Measurements from ENCODE around the gene ZDHHC5.

Gene ZDHHC5

GRCh38 chr11:57667736-57668433 lies at the start of gene ZDHHC5:
ZDHHC5 (plus strand) TSS chr11:57668114; CDS start chr11:57673091, 4,977 bp downstream.
- peak; percentile 99 for DNase-seq

DNA sequence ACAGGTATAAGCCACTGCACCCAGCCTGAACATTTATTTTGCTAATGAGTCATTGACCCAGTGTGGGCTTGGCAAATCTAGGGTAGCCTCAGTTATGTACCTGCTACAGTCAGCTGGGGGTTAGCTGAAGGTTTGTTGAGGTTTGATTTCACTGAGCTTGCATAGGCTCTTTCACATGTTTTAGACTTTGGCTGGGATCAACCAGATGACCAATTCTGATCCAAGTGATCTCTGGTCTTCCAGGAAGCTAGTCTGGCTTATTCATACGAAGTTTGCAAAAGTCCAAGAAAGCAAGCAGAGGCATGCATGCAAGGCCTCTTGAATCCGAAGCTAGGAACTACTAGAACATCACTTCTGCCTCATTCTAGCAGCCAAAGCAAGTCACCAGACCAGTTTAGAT lies 49.5 kb upstream of the ZDHHC5 start:
- no peak for DNase-seq

GRCh38 chr11:57619331-57619730 lies 48.6 kb upstream of the ZDHHC5 start:
- DNase-seq, result no peak

DNA sequence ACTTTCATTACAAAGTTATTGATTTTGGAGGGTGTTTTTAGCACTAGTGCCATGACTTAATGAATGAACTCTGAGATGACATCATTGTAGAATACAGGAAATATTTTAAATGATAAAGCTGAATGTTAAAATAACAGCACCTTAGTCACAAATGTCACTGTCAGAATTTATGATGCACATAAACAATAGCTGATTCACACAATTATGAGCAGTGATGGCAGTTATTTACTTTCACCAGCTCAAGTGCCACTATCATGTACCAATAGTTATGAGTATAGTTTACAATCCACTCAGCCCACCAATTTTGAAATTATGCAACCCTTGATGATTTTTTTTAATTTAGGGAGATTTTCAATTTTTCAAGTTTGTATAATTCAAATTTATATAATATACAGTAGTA lies 47.4 kb upstream of the ZDHHC5 start:
- DNase-seq, result no peak

DNA sequence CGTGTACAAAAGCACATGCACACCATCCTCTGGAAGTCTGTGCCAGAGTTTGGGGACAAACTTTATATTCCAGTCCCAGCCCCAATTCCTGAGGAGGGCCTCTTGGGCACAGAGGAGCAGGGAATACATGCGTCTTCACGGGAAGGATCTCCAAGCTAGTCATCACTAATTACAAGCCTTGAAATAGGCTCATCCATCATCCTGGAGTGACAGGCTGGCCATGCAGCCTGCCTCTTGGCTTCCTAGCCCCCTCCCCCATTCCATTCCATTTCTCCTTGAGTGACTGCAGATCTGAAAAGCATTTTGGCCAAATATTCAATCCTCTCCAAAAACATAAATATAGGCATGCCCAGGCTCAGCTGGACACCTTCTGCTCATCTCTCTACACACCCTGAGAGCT lies 45.7 kb upstream of the ZDHHC5 start:
- DNase-seq, result no peak

DNA sequence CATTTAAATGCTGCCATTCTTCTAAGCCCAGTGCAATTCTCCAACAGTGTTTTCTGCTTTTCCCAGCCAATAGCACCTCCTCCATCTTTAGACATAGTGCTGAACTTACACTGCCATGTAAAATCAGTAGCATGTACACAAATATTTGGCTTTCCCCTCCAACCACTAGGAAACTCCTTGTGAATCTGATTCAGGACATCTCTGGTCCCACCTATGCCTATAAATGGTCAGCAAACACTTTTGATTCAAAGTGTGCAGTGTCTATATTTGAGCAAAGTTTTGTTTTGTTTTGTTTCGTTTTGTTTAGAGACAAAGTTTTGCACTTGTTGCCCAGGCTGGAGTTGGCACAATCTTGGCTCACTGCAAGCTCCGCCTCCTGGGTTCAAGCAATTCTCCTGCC lies 43.0 kb upstream of the ZDHHC5 start:
- DNase-seq, result no peak

DNA sequence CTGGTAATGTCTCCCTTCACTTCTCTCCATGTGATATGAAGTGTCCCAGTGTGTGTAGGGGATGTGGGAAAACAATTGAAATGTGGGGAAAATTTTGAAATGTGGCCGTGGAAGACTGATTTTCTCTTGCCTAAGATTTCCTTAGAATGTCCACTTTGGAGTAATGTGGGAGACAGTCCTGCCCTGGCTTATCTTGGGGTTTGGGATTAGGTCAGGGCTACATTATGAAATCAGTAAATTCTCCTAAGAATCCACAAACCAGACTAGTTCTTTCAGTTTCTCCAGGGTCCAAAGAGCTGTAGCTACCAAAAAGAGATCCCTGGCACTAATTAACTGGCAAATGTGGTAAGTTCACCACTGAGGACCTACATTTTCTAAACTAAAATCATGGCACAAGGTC lies 41.0 kb upstream of the ZDHHC5 start:
- no peak for DNase-seq

DNA sequence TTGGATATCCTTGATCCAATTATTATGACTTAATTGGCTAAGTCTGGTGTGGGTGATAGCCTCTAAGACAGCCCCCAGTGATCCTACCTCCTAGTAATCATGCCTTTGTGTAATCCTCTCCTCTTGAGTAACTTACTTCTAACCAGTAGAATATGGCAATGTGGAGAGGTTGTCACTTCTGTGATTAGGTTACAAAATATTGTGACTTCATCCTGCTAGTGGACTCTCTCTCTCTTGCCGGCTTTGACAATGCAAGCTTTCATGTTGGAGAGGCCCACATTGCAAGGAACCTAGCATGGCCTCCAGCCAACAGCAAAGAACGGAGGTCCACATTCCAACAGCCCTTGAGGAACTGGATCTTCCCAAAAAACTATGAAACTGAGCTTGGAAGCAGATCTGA lies 37.7 kb upstream of the ZDHHC5 start:
- no peak for DNase-seq

- DNase-seq, result no peak
Measured at GRCh38 chr11:57632116-57632515, 35.8 kb upstream of the ZDHHC5 start.

DNA sequence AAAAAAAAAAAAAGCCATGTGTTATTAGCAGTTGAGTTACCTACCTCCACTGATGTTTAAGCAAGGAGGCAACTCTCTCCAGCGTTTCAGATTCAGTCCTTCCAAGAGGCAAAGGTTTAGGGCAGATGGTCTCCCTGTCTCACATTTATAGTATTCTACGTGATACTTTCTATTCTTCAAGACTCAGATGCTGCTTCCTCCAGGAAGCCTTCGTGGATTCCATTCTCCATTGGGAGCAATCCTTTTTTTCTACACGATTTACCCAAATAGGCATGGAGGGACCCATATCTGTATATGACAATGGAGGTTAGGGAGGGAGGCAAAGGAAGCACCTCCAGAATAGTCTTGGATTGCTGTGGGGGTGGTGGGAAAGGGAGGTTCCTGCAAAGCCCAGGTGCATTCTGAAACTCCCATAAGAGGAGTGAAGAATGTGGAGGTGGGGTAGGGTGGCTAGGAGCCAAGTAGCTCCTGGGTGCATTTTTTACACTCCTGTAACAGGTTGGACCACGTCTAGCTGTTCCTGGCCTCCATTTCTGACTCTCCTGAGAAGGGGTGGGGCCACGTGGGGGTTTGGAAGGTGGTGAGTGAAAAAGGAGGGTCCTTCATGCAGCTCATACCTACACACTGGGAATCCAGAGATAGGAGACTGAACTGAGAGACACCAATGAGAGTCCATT lies 34.4 kb upstream of the ZDHHC5 start:
- no peak for DNase-seq

- DNase-seq, result no peak
Measured at GRCh38 chr11:57634311-57634710, 33.6 kb upstream of the ZDHHC5 start.

DNA sequence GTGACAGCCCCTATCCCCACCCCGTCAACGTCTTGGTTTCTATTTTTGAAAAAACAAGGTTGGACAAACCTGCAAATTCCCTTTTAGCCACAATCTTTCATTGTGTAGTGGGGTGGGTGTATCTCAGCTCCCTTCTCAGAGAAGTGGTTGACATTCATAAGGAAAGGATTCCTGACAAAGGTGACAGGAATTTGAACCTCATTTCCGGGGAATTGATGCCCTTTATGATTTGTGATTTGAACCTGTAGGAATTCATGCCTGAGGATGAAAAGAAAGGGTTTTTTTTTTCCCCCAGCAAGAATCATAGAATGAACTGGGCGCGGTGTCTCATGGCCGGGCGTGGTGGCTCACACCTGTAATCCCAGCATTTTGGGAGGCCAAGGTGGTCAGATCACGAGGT lies 32.7 kb upstream of the ZDHHC5 start:
- DNase-seq, result no peak

DNA sequence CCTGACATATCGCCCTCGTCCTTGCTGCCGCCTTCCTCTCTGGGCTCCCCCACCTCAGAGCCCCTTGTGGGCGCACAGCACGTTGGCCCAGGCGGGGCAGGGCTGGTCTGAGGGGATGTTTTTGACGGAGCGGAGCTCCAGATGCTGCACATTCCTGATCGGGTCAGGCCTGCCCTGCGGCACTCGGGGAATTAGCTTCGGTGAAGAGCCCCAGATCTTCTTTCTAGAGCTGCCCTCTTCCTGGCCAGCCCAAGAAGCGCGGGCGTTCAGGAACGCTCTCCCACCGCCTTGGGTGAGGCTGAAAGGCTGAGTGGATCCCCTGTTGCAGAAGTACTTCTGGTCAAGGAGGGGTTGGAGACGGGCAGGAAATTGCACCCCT lies 30.3 kb upstream of the ZDHHC5 start:
- DNase-seq, result no peak

GRCh38 chr11:57638005-57638781 lies 29.7 kb upstream of the ZDHHC5 start:
- DNase-seq, result peak; percentile 77

- no peak for DNase-seq
Measured at GRCh38 chr11:57638811-57639320, 29.0 kb upstream of the ZDHHC5 start.

DNA sequence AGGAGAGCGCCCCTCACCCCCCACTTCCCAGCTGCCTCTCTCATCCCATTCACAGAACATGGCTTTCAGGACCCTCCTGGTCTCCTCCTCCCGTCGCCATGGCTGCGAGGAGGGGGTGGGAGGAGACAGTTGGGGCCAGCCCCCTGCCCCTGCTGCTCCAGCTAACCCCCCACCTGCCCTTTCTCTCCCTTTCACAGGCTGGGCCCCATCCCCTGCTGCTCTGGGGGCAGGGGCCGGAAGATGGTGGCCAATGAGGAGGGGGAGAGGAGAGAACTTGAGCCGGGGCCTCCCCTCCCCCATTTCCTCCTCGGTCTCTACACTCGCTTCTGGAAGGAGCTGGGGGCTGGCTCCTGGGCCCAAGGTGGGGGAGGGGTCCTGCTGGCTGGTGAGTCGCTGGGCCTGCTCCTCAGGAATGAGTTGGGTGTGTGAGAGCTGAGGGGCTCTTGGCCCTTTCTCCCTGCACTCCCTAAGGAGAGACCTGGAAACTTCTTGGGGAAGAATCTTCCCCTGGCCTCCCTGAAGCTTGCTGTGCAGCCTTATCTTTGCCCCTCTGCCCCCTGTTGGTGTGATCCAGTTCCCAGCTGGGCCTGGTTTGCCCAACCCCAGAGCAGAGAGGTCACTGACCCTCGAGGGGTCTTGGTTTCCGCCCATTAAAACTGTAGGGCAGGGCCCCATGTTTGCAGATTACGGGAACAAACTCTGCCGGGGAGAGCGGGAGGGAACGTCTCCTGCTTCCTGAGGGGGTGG lies 28.4 kb upstream of the ZDHHC5 start:
- DNase-seq, result no peak

DNA sequence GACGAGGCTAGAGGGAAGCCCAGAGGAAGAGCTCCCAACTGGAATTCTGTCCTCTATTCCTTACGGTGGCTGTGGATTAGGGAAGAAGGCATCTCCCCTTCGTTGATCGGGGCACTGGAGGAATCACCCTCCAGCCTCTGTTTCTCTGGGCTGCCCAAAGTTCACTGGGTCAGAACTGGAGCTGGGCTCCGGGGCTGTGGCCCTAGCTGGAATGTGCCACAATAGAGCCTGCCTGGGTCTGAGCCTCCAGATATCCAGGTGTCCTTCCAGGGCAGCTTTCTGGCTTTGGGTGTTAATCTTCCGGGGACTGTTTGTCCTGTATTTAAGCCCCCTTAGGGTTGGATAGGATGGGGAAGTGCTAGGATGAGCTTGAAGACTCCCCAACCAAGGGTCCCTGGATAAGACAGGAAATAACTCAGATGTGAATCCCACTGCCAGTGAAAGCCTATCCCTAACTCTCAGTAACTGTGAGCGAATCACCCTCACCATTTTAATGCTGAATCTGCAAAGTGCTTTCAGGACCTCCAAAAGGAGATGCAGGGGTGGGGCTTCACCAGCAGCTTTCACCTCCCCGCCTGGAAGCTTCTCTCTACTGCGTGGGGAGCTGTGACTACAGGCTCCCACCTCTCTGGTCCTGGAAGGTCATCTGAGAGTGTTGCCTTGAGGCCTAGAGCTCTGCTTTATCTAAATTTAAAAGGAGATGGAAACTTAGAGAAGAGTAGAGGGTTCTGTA lies 27.7 kb upstream of the ZDHHC5 start:
- DNase-seq, result no peak

DNA sequence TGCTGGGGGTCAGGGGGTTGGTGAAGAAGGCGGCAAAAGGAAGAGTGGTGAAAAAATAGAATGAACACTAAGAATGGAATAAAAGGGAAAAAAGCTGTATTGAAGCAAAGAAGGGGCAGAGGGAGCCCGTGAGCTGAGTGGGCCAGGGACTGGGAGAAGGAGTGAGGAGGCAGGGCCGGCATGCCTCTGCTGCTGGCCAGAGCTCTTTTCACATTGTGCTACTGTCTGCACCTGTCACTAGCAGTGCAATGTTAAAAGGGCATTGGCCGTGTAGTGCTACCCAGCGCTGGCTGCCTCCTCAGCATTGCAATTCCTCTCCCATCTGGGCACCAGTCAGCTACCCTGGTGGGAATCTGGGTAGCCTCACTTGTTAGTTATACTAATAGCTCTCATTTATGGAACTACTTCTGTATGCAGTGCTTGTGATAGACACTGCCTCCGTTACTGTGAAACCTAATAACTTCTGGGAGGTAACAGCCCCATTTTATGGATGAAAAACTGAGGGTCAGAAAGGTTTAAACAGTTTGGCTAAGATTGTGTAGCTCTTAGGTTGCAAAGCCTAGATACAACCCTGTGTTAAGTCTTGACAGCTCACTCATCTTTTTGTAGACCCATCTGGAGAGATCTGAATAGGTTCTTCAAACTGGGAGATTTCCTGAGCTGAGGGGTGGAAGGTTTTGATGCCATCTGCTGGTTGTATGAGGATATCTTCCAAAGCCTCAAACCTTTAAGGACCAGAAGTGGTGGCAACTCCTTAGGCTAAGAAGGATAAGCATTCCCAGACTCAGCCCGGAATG lies 26.7 kb upstream of the ZDHHC5 start:
- no peak for DNase-seq

DNA sequence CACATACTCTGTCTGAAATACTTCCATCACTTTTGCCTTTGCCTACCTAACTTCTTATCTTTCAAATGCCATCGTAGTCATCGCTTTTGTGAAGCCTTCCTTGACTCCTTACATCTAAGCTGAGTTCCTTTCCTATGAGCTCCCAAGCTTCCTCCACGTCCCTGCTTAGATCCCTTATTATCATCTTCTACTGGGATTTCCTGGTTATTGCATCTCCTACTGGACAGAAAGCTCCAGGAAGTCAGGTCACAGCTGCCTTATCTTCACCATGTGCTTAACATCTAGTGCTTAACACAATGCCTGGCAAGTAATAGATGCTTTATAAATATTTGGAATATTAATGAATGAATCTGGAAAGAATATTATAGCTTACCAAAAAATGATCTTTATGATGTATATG lies 24.1 kb upstream of the ZDHHC5 start:
- DNase-seq, result no peak

DNA sequence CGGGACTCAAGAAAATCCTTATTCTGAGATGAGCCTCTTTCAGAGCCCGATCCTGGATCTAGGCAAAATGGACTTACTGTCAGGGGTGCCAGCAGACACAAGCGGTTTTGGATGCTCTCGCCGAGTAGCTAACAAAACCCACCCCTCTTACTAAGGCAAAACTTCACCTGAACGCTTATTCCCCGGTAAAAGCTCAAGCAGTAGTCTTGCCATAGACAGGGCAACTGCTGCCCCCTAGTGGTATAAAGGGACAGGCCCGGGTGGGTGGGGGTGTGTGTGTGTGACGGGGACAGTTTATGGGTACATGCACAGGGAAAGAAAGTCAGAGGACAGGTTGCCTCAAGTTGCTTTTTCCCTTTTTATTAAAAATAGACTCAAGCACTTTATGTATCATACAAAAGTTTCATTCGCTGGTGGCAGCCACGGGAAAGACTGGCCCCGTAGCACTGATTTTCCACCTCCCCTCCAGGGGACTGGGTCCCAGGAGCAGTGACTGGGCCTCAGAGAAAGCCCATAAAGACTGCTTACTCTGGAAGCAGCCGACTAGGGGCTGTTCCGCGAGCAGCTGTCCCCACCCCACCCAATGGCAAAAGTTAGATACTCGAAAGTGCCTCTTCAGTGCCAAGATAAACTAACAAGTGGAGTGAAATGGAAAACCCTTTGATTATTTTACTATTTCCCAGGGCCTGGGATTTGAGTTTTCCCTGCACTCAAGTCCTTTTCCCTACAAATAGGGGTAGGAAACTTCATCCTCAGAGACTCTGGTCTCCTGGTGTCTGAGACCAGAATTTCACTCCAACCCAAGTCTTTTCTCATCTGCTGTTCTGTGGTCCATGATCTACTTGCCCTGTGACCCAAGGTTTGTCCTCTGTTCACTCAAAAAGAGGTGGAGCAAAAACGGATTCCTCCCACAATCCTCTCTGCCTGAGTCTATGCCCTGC lies 22.9 kb upstream of the ZDHHC5 start:
- peak; percentile 33 for DNase-seq

Data from NCI-H1694 treated with DMSO at 0.1 percent for 48 hours (cell line).